ENCODE measurements around the gene MBD3L2. TPM values are rescaled to one million over a fixed set of nuclear protein-coding genes. Genes with fewer than 3 reads are reported as not detected.
"Not testable (repeated sequence)": the region's sequence is repeated elsewhere in the genome, so short reads cannot be mapped to it uniquely, and the experiment has no call there.

The MBD3L2 gene
- polyA plus RNA-seq, 3 donors: not detected

DNA sequence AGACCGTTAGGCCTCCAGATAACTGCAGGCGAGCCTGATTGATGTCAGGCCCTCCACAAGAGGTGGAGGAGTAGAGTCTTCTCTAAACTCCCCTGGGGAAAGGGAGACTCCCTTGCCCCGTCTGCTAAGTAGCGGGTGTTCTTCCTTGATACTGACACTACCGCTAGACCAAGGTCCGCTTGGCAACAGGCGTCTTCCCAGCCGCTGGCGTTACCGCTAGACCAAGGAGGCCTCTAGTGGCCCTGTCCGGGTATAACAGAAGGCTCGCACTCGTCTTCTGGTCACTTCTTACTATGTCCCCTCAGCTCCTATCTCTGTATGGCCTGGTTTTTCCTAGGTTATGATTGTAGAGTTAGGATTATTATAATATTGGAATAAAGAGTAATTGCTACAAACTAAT, 18.0 kb downstream of the MBD3L2 start:
- peaks cover 7 to 16% of the 10 kb centered on the region in 2 donors for H3K4me1 ChIP-seq (ENCODE audit: control insufficient read depth in 1 of 2, insufficient read depth in 2 of 2, low read length in 2 of 2)
- peaks cover 7 to 15% of the 10 kb centered on the region in 2 donors for H3K36me3 ChIP-seq (replicated peaks in 1 of 2; ENCODE audit: control insufficient read depth in 1 of 2, insufficient read depth in 2 of 2, low read length in 2 of 2)
- H3K4me2 ChIP-seq (replicated peaks; ENCODE audit: extremely low read depth, low read length, poor library complexity, severe bottlenecking); H4K20me1 ChIP-seq (ENCODE audit: insufficient read depth, low read length); H2AFZ ChIP-seq (ENCODE audit: insufficient read depth, low read depth, low read length, poor library complexity, severe bottlenecking); H3K27ac ChIP-seq (ENCODE audit: low read depth in 1 of 2, low read length in 2 of 2); H3K4me3 Mint-ChIP-seq; H3K27me3 Mint-ChIP-seq (ENCODE audit: low read depth in 3 of 3); H3K9me3 ChIP-seq (replicated peaks in 1 of 2; ENCODE audit: control insufficient read depth in 1 of 2, insufficient read depth in 1 of 2, low read length in 2 of 2); H3K9ac ChIP-seq (ENCODE audit: insufficient read depth, low read length, poor library complexity, severe bottlenecking); H3K27ac Mint-ChIP-seq; H3K27me3 ChIP-seq (ENCODE audit: control insufficient read depth in 2 of 2, insufficient read depth in 2 of 2, low read length in 2 of 2); intact Hi-C loops (cut with micrococcal nuclease); H3K4me3 ChIP-seq (replicated peaks in 1 of 3; ENCODE audit: low read depth in 2 of 3, low read length in 3 of 3); H3K9me3 Mint-ChIP-seq: not testable (repeated sequence)
- H3K4me1 Mint-ChIP-seq: peaks cover 11% of the 10 kb centered on the region
- H3K79me2 ChIP-seq (ENCODE audit: insufficient read depth, low read length): peaks cover 20% of the 10 kb centered on the region
- TF ChIP-seq, protein P1, sequence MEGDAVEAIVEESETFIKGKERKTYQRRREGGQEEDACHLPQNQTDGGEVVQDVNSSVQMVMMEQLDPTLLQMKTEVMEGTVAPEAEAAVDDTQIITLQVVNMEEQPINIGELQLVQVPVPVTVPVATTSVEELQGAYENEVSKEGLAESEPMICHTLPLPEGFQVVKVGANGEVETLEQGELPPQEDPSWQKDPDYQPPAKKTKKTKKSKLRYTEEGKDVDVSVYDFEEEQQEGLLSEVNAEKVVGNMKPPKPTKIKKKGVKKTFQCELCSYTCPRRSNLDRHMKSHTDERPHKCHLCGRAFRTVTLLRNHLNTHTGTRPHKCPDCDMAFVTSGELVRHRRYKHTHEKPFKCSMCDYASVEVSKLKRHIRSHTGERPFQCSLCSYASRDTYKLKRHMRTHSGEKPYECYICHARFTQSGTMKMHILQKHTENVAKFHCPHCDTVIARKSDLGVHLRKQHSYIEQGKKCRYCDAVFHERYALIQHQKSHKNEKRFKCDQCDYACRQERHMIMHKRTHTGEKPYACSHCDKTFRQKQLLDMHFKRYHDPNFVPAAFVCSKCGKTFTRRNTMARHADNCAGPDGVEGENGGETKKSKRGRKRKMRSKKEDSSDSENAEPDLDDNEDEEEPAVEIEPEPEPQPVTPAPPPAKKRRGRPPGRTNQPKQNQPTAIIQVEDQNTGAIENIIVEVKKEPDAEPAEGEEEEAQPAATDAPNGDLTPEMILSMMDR (IDR thresholded peaks at IDR 0.05): peak; percentile 38
- H3K36me3 Mint-ChIP-seq: peaks cover 6 to 17% of the 10 kb centered on the region in 2 donors
- 96% methylated on average over 9 of the region's 13 CpGs for WGBS (ENCODE audit: insufficient coverage)
- DNase-seq: peak in 1 of 3 donors; percentile 25

DNA sequence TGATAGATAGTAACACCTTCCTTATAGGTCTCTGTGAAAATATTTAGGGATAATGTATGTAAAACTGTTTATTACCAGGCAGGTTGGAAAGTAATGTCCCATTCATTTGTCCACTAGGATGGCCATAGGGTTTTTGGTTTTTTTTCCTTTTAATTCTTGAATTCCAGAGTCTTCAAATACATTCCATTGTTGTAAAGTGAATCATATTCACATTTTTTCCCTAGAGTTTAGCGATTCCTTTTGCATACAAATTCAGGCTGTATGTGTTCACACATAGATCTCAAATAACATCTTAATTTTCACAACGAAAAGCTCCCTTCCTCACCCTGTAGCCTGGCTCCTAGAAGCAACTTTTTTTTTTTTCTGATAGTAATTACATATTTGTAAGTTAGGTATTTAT, 18.6 kb downstream of the MBD3L2 start:
- Histone ChIP-seq H3K27ac (ENCODE audit: low read depth in 1 of 2, low read length in 2 of 2) (no peak overlapping the region), H3K4me2 (replicated peaks; ENCODE audit: extremely low read depth, low read length, poor library complexity, severe bottlenecking) (no peak overlapping the region), H3K9me3 (replicated peaks in 1 of 2; ENCODE audit: control insufficient read depth in 1 of 2, insufficient read depth in 1 of 2, low read length in 2 of 2) (peaks cover 0 to 4% of the 10 kb centered on the region in 2 donors), H3K79me2 (ENCODE audit: insufficient read depth, low read length) (peaks cover 24% of the 10 kb centered on the region), H3K4me3 (replicated peaks in 1 of 3; ENCODE audit: low read depth in 2 of 3, low read length in 3 of 3) (no peak overlapping the region), H3K27me3 (ENCODE audit: control insufficient read depth in 2 of 2, insufficient read depth in 2 of 2, low read length in 2 of 2) (no peaks in the 10 kb centered on the region), H3K9ac (ENCODE audit: insufficient read depth, low read length, poor library complexity, severe bottlenecking) (no peak overlapping the region), H2AFZ (ENCODE audit: insufficient read depth, low read depth, low read length, poor library complexity, severe bottlenecking) (no peak overlapping the region), H3K36me3 (replicated peaks in 1 of 2; ENCODE audit: control insufficient read depth in 1 of 2, insufficient read depth in 2 of 2, low read length in 2 of 2) (peaks cover 13 to 21% of the 10 kb centered on the region in 2 donors), H3K4me1 (ENCODE audit: control insufficient read depth in 1 of 2, insufficient read depth in 2 of 2, low read length in 2 of 2) (peaks cover 7 to 16% of the 10 kb centered on the region in 2 donors), H4K20me1 (ENCODE audit: insufficient read depth, low read length) (no peaks in the 10 kb centered on the region)
- TF ChIP-seq, protein P1 (IDR thresholded peaks at IDR 0.05): no peak
- Mint-ChIP-seq H3K9me3 (peaks cover 0 to 11% (median 5%) of the 10 kb centered on the region in 7 donors), H3K36me3 (peaks cover 12 to 23% of the 10 kb centered on the region in 2 donors), H3K27me3 (ENCODE audit: low read depth in 3 of 3) (peaks cover 3 to 4% (median 3%) of the 10 kb centered on the region in 3 donors), H3K27ac (no peak overlapping the region), H3K4me1 (peaks cover 11% of the 10 kb centered on the region), H3K4me3 (no peak overlapping the region)
- no peak for DNase-seq
- intact Hi-C loops (cut with micrococcal nuclease): no loop called here
- no CpG with 5 or more reads among the region's 2 CpGs for WGBS (ENCODE audit: insufficient coverage)
